M059J (cell line): ENCODE results near the gene PTPRK. TPM values are rescaled to one million over a fixed set of nuclear protein-coding genes. Genes with fewer than 3 reads are reported as not detected.

ENCODE experiments used
- DNase-seq: peaks from one replicate; pipeline ENCODE4 v3.0.0-alpha.2; 2012; ENCODE audit warnings: low read depth
- total RNA-seq: library from RNA; depleted of rRNA; stranded (reverse); fragments of >200 nt; shearing (Covaris generic); gene quantifications from 2 replicates; pipeline ENCODE4 v1.2.3, GENCODE V29; 2014

The PTPRK gene
- total RNA-seq, 1 experiment from 2014 or later: 71.7 TPM

DNA sequence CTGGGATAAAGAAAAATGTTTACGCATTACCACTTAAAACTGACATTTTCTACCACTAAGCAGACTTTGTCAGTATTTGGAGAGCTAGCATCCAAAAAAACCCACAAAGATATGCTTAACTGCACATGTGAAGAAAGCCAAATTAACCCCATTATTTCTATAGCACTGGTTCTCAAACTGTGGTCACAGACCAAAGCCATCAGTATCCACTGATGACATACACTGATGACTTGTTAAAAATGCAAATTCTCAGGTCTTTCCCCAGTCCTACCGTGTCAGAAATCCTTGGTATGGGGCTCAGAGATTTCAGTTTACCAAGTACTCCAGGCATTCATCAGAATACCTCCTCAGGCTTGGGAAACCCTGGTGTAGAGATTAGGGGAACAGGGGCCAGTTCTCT lies 230.2 kb downstream of the PTPRK start:
- DNase-seq: no peak

- peak; percentile 49 for DNase-seq
Observed at GRCh38 chr6:128284128-128284527, 236.3 kb downstream of the PTPRK start.

GRCh38 chr6:128282961-128283360 lies 237.4 kb downstream of the PTPRK start:
- no peak for DNase-seq

GRCh38 chr6:128280960-128281359 lies 239.4 kb downstream of the PTPRK start:
- DNase-seq: no peak

GRCh38 chr6:128280066-128280465 lies 240.3 kb downstream of the PTPRK start:
- no peak for DNase-seq

DNA sequence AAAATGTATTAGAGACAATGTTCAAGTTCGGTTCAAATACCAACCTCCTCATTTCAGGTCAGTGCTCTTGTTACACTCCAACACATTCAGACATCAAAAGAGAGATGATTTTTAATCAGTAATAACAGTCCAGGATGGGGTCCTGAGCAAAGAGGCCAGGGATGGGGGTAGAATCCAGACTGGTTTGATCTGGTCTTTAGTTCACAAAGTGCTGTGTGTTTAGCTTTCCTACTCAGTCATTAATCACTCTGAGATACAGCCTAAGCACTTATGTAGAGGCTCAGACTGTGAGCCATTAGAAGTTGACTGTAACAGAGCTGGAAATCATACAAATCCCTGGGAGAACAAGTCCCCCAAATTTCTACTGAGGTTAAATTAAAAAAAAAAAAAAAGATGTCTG lies 241.6 kb downstream of the PTPRK start:
- DNase-seq: no peak

- DNase-seq: no peak
Observed at GRCh38 chr6:128277379-128277778, 243.0 kb downstream of the PTPRK start.

GRCh38 chr6:128276311-128276710 lies 244.1 kb downstream of the PTPRK start:
- DNase-seq: no peak

- DNase-seq: peak; percentile 7
Observed at GRCh38 chr6:128275681-128276080, 244.7 kb downstream of the PTPRK start.

- peak; percentile 68 for DNase-seq
Observed at GRCh38 chr6:128275030-128275429, 245.4 kb downstream of the PTPRK start.

- peak; percentile 41 for DNase-seq
Observed at GRCh38 chr6:128271527-128271926, 248.9 kb downstream of the PTPRK start.

GRCh38 chr6:128271011-128271410 lies 249.4 kb downstream of the PTPRK start:
- DNase-seq: peak; percentile 23

- no peak for DNase-seq
Observed at GRCh38 chr6:128266946-128267345, 253.5 kb downstream of the PTPRK start.

GRCh38 chr6:128265706-128266105 lies 254.7 kb downstream of the PTPRK start:
- no peak for DNase-seq

GRCh38 chr6:128259730-128260685 lies 260.4 kb downstream of the PTPRK start:
- DNase-seq: no peak

- DNase-seq: no peak
Observed at GRCh38 chr6:128259029-128259724, 261.2 kb downstream of the PTPRK start.

GRCh38 chr6:128256095-128256494 lies 264.3 kb downstream of the PTPRK start:
- DNase-seq: no peak

DNA sequence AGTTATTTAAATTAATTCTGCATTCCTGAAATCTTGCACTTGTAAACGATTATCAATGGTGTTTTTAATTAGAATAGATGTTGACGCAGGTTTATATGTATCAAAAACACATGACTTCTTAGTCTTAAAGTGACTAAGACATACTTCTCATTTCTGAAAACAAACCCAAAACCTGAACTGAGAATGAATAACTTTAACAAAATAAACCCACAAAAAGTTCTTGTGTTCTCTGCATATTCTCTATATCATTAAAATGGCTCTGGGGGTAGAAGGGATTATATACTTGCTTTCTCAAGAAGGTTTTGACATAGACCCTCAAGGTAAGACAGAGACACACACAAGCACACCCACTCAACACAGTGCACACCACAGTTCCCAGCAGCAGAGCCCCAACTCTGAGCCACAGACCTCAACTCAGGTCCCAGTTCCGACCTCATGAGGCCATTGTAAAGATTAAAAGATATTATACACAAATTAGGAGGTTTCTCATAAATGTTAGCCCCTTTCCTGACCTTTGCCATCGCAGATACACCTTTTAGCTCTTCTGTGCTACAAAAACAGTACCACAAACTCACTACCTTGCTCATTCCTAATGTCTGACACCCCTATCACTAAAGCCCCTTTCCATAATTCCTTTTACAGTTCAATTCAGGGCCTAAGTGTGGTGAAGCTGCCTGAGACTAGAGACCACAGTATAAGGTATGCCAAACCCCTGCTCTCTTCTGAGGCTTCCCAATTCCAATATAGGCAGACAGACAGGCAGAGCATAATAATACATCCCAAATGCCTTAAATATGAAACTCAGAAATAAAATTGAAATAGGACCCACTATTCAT lies 267.8 kb downstream of the PTPRK start:
- DNase-seq: no peak

DNA sequence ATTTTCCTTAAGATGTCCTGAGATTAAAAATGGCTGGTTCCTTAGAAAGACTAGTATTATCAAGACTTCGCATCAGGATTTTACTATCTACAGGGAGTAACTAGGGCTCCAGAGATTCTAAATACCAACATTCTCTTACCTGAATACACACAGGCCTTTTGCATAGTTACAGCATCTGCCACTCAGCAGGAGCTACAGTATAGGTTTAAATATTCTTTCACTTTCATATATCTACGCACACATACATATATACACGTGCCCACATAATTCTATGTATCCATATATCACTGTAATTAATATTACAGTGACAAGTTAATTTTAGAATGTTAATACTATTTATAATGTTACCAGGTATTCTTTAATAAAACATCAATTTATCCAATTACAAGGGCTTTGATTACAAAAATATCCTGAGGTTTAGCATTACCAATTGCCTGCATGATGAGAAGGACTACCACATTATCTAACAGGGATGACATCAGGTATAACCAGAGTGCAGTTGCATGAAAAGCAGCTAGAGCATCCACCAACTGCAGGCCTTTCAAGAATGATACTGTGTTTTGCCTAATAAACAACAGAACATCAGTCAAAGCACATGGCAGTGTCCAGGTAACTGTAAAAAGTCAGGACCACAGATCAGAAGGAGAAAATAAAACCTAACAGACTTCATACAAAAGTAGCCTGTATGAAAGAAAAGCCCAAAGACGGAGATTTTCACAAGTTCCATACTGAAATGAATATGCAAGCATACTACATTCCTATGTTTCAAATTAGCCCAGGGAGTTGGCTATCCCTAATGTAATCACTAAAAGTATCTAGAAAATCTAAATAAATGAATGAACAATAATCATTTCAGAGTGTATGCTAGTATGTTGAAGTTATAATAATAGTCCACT lies 268.7 kb downstream of the PTPRK start:
- DNase-seq: no peak

- DNase-seq: no peak
Observed at GRCh38 chr6:128250370-128251070, 269.9 kb downstream of the PTPRK start.
